Fibroblast of lung (primary cell): Measurements from ENCODE around the gene ZNF548.

Source experiments
- EZH2 ChIP-seq: IDR thresholded peaks from 2 replicates; pipeline ENCODE4 v1.5.1; 2012; ENCODE audit warnings: low read length, control low read depth, mild to moderate bottlenecking; ENCODE audit errors: missing control alignments
- TF ChIP-seq, protein P1 (sequence below), 2 donors: IDR thresholded peaks in 1 of 2; conservative IDR thresholded peaks in 1 of 2; 1 replicate in 1 of 2; 2 replicates in 1 of 2; pipeline ENCODE4 v1.5.1; 2011 to 2012; ENCODE audit warnings: low read length in 2 of 2, control low read depth in 1 of 2, inconsistent platforms in 1 of 2, low read depth in 1 of 2, mild to moderate bottlenecking in 1 of 2

DNA sequence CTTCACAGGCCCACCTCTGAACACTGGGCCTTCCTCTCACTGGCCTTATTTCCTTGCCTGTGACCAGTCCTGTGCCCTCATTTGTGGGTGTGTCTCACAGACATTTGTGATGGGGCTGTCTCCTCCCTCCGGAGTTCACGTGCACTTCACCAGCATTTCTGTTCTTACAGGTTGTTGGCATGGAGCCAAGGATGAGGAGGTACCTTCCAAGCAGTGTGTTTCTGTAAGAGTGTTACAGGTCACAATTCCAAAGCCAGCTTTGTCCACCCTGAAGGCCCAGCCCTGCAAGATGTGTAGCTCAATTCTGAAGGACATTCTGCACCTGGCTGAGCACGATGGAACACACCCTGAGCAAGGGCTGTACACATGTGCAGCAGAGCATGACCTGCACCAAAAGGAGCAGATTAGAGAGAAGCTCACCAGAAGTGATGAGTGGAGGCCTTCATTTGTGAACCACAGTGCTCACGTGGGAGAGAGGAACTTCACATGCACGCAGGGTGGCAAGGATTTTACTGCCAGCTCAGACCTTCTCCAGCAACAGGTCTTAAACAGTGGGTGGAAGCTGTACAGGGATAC lies 53.6 kb downstream of the ZNF548 start:
- TF ChIP-seq, protein P1, sequence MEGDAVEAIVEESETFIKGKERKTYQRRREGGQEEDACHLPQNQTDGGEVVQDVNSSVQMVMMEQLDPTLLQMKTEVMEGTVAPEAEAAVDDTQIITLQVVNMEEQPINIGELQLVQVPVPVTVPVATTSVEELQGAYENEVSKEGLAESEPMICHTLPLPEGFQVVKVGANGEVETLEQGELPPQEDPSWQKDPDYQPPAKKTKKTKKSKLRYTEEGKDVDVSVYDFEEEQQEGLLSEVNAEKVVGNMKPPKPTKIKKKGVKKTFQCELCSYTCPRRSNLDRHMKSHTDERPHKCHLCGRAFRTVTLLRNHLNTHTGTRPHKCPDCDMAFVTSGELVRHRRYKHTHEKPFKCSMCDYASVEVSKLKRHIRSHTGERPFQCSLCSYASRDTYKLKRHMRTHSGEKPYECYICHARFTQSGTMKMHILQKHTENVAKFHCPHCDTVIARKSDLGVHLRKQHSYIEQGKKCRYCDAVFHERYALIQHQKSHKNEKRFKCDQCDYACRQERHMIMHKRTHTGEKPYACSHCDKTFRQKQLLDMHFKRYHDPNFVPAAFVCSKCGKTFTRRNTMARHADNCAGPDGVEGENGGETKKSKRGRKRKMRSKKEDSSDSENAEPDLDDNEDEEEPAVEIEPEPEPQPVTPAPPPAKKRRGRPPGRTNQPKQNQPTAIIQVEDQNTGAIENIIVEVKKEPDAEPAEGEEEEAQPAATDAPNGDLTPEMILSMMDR (conservative IDR thresholded peaks at IDR 0.05 in 1 of 2, IDR thresholded peaks at IDR 0.05 in 1 of 2; ENCODE audit: low read depth in 1 of 2, low read length in 2 of 2): no peak
- TF ChIP-seq EZH2: no peak
